Activated CD4-positive, alpha-beta T cell treated with anti-CD3 and anti-CD28 coated beads for 24 hours (primary cell): ENCODE results near the gene SUPT6H.

Source experiments
- DNase-seq, 2 donors: peaks; one replicate each; pipeline ENCODE4 v3.0.0-alpha.2; 2020; ENCODE audit warnings: low read depth in 2 of 2

Gene SUPT6H

GRCh38 chr17:28702026-28702751, 40.2 kb downstream of the SUPT6H start:
- DNase-seq = no peak

GRCh38 chr17:28702752-28703150, 40.7 kb downstream of the SUPT6H start:
- no peak for DNase-seq

GRCh38 chr17:28703552-28704218, 41.7 kb downstream of the SUPT6H start:
- DNase-seq = no peak

GRCh38 chr17:28704219-28704858, 42.3 kb downstream of the SUPT6H start:
- DNase-seq = no peak

GRCh38 chr17:28705074-28705659, 43.2 kb downstream of the SUPT6H start:
- DNase-seq = no peak

- DNase-seq = no peak
These were observed 43.8 kb downstream of the SUPT6H start for GRCh38 chr17:28705728-28706334.

GRCh38 chr17:28706471-28707338, 44.7 kb downstream of the SUPT6H start:
- DNase-seq = no peak

- DNase-seq = no peak
These were observed 45.3 kb downstream of the SUPT6H start for GRCh38 chr17:28707339-28707720.

- peak; percentile 83 to 91 for DNase-seq
These were observed 49.1 kb downstream of the SUPT6H start for GRCh38 chr17:28710861-28711722.

- no peak for DNase-seq
These were observed 49.7 kb downstream of the SUPT6H start, which contains the start of gene PROCA1 for GRCh38 chr17:28711723-28712031. Gene PROCA1, minus strand, starts transcription at chr17:28711888. Its CDS starts 228 bp downstream, at chr17:28711660.

- DNase-seq = peak; percentile 39 to 57
These were observed 50.2 kb downstream of the SUPT6H start for GRCh38 chr17:28712032-28712704.

GRCh38 chr17:28712705-28713415, 50.9 kb downstream of the SUPT6H start:
- no peak for DNase-seq

- DNase-seq = no peak
These were observed 52.3 kb downstream of the SUPT6H start for GRCh38 chr17:28714281-28714680.

GRCh38 chr17:28715217-28715616, 53.2 kb downstream of the SUPT6H start:
- DNase-seq = no peak

- DNase-seq = no peak
These were observed 55.0 kb downstream of the SUPT6H start for GRCh38 chr17:28716740-28717577.

- no peak for DNase-seq
These were observed 55.8 kb downstream of the SUPT6H start, which contains the start of gene RAB34 for GRCh38 chr17:28717578-28718332. Gene RAB34, minus strand, starts transcription at chr17:28717868. Its CDS starts 602 bp downstream, at chr17:28717266.

GRCh38 chr17:28718333-28719020, 56.5 kb downstream of the SUPT6H start:
- no peak for DNase-seq
